Stimulated activated CD4-positive, alpha-beta T cell treated with anti-CD3 and anti-CD28 coated beads, Interleukin-15, amount 100 ng/mL, for 24 hours (primary cell): ENCODE measurements around the gene PDIA4.
A peak's percentile ranks its signal among the peaks of the same experiment; 100 is the strongest.
"Not testable (repeated sequence)": the region's sequence is repeated elsewhere in the genome, so short reads cannot be mapped to it uniquely, and the experiment has no call there.

Experiments used
- DNase-seq: peaks from one replicate; pipeline ENCODE4 v3.0.0-alpha.2; 2020

The PDIA4 gene

DNA sequence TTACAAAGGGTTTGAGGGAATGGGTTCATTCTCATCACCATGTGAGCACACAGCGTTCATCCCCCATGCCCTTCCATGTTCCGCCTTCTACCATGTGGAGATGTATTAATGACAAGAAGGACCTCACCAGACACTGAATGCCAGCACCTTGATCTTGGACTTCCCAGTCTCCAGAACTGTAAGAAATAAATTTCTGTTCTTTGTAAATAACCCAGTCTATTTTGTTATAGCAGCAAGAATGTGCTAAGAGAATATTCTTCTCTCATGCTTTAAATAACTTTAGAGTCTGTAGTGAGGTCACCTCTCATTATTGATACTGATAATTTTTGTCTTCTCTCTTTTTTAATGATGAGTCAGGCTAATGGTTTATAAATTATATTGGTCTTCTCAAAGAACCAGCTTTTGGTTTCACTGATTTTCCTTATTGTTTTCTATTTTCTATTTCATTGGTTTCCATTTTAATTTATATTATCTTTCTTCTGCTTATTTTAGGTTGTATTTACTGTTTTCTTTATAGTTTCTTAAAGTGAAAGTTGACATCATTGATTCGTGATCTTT lies 3.1 kb upstream of the PDIA4 start:
- DNase-seq, result no peak

DNA sequence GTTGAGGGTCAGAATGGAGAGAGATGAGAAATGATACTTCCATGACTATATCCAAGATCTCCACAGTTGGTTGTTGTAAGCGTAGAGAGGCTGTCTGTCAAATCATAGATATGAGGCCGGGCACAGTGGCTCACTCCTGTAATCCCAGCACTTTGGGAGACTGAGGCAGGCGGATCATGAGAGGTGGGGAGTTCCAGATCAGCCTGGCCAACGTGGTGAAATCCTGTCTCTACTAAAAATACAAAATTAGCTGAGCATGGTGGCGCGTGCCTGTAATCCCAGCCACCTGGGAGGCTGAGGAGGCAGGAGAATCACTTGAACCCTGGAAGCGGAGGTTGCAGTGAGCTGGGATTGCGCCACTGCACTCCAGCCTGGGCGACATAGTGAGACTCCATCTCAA lies 2.1 kb upstream of the PDIA4 start:
- not testable (repeated sequence) for DNase-seq

DNA sequence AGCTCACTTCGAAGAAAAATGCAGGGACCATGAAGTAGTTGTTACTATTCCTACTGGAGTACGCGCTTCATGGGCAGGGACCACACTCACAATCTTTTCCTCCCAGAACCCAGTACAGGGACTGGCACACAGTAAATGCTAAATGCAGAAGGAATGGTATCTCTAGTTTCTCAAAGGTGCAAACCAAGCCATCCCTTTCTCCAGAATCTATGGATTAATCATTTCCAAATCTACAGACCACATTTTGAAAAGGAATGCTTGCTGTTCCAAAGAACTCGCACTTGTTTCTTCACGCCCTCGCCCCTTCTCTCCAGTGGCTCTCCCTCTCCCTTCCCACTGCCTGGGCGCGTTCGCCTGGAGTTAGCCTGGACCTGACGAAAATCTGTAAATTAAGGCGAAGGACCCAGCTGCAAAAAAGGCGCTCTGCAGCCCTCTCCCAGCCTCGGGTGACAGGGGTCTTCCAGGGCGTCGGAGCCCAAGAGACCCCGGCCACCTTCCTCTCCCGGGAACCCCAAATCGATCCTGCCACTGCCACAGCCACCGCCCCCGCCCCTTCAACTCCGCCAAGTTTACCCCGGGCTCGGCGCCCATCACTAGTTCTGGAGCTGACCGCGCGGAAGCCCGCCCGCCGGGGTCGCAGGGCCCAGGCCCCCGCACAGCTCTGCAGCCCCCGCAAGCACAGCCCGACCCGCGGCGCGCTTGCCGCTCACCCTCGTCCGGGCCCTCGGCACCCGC lies 527 bp downstream of the PDIA4 start:
- DNase-seq, result no peak

DNA sequence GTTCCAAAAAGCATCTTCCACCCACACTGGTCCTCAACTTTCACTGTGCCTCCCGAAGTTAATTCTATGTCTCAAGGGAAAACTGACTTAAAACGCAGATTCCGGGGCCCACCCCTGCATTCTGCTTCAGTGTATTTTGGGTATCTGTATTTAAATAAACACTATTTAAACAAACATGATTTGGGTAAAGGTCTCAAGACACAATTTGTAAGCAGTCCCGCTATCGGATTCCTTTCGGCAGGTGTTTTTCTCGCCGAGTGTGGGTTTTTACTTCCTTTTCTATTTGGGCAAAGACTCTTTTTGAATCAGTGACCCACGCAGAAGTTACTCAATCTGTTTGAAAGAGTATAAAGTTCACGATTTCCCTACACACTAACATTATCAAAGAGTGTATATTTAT lies 1.2 kb downstream of the PDIA4 start:
- DNase-seq, result no peak

DNA sequence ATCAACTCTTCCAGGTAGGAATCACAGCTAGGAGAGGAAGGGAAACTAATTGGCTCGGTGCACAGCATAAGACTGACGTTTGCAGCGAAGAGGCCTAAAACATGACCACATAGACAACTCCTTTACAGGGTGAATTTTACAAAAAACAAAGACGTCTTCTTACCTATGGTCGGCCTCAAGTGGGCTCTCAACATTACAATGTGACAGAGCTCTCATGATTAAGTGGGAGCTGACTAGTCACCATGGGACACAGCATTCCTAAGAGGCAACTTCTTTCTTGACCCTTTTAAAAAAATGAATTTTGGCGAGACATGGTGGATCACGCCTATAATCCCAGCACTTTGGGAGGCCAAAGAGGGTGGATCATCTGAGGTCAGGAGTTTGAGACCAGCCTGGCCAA lies 4.6 kb downstream of the PDIA4 start:
- no peak for DNase-seq

DNA sequence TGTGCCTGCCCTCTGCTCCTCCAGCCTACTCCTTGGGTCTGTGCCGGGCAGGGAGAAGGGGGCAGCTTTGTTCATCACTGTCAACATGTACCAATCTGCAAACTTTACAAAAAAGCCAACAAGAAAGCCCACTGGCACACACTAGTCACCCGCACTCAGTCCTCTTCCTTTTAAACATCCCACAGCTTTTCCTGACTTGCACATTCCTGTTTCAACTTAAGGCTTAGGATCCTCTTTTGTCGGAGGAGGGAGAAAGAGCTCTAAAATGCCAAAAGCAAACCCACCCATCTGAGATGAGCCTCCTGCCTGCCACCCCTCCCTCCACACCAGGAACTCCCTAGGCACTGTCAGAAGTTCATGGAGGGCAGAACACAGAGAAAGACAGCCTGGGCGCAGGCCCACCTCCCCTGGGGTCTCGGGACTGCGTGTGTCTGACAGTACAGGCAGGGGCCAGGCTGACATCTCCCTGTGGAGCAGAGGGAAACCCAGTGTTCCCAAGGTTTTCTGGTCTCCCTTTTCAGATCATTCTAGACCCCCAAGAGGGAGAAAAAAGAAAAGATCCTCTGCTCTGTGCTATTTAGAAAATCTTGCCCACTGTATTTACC lies 5.4 kb downstream of the PDIA4 start:
- no peak for DNase-seq

DNA sequence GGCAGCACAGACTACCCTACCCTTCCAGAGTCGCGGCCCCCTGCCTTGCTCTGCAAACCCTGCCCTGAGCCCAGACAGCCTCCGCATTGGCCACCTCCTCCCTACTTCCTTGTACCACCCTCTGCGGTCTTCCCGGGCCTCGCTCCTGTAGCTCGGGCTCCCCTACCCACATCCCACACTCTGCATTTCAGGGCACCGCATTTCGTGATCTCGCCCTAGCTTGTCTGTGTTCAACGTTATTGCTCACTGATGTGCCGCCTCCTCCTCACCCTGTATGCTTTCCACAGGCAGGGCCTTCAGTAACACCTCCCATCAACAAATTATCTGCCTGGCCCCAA lies 6.6 kb downstream of the PDIA4 start:
- no peak for DNase-seq

DNA sequence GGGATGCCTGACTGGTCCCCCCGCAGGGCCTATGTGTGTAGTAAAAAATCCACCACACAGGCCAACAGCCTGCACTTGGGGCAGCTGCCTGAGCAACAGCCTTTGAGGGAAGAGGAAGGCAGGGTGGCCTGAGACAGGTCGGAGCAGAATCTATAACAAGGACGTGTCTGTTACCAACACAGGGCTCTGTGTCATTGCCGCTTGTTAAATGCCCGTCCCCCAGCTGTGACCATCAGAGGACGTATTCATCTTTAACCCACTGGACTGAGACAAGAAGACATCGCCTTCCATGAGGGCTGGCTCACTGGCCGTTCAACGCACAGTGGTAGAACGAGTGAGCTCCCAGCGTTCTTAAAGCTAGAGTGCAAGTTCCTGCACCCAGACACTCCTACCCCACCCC lies 7.8 kb downstream of the PDIA4 start:
- DNase-seq, result no peak

DNA sequence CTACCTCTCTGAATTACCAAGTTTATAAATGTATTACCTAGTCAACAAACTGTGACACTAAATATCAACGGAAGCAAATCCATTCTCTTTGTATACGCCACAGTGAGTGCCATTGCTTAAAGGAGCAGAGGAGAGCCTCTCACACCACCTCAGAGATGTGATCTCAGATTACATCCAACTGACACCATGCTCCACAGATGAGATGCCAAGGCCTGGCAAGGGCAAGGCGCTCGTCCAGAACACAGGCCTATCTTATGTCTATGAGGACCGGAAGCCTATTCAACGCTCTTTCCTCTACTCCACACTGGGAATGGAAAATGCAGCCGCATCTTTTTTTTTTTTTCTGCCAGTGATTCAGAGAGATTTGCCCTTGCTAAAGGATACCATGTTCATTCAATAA lies 11.4 kb downstream of the PDIA4 start:
- DNase-seq, result no peak

DNA sequence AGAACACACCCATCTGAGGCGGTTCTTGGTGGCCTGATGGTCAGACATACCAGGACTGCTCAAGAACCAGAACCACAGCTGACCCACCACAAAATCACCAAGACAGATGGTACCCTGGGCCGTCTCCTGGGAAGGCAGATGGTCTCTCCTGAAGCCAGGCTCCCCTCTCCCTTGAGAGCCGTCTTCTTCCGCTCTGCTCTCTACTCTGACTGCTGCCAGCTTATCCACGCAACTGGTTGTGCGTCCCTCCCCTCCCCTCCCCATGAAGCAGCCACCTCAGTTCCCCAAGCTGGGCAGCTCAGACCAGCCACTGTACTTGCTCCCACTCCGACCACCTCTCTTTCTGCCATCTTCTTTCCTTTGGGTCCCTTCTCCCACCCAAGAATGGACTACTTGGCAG lies 14.0 kb downstream of the PDIA4 start:
- no peak for DNase-seq

DNA sequence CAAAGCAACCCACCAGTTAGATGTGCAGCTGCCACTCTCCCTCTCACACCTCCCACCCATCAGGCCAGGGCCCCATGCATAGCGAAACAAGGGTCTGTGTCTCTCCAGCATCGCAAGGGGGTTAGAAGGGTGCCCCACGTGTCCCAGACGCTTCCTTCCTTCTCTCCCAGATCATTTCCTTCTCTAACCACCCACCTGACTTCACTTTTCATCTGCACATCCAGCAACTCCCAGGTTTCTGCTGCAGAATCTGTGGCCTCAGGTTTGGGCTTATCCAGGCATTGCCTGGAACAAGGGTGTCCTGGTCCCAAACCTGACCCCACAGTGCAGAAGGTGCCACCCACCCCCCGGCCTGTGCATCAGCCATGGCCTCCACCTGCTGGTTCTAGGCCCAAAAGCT lies 14.4 kb downstream of the PDIA4 start:
- no peak for DNase-seq

DNA sequence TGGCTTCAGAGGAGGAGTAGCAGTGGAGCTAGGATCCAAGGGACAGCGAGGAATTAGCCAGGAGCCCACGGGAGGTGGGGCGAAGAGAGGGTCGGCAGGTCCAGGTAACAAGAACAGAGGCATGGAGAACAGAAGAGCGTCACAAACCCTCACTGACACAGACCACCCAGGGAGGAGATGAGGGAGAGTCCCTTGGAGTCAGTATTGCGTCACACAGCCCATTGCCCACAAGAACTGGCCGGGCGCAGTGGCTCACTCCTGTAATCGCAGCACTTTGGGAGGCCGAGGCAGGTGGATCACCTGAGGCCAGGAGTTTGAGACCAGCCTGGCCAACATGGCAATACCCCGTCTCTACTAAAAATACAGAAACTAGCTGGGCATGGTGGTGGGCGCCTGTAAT lies 15.6 kb downstream of the PDIA4 start:
- DNase-seq, result not testable (repeated sequence)

DNA sequence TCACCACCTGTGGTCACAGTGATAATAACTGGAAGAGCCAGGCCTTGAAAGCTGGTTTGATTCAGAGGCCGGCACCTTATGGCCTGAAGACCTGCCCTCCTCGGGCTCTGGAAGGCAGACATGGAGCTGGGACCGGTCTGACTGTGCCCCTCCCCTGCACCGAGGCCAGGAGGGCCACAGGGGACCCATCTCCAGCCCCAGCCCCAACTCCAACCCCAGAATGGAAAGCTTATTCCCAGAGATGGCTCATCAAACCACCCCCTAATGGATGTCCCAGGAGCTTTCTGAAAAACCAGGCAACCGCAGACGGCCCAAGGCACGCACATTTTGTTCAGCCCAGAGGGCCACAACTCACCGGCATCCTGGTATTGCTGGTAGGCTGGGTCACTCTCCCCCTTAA lies 16.8 kb downstream of the PDIA4 start:
- no peak for DNase-seq

DNA sequence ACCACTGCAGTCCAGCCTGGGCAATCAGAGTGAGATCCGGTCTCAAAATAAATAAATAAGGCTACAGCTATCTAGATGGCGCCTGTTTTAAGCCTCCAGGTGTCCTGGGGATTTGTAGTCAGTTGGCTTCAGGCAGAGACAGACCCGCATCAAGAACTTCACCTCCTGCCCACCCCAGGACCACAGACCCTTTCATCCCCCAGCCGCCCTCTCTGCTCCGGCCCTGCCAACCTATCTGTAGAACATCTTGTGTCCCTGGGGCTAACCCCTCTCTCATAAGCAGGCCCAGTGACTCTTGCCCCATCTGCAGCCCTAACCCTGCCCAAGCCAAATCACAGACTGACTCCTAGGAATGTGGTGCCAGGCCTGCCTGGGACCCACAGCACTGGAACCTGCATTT lies 17.9 kb downstream of the PDIA4 start:
- no peak for DNase-seq

DNA sequence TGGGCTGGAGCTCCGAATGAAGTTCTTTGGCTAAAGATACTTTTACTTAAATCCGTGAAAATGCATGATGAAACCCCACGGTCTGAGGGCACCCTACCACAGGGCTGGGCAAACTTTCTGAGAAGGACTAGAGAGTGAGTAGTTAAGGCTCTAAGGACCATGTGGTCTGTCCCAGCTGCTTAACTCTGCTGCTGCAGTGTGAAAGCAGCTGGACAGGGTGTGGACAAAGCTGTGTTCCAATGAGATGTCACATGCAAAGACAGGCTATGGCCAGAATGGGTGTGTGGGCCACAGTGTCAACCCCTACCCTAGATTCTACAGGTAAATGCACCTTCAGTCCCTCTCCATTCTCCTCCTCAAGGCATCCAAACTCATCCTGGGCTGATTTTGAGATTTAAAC lies 18.8 kb downstream of the PDIA4 start:
- DNase-seq, result no peak

DNA sequence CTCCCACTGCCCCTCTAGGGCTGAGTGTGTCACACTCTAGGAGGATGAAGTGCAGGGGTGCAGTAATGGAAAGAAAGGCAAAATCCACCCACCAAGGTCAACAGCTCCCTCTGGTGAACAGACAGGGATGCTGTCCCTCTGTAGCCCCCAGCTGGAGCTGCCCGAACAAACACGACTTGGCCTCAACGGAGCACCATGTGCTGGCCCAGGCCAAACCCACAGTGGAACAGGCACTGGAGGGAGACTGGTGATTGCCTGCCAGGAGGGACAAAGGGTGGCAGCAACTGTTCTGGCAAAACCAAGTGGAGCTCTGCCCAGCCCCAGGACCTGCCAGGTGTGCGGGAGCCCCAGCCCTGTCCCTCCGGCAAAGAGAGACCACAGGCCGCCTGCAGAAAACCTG lies 20.7 kb downstream of the PDIA4 start:
- no peak for DNase-seq

DNA sequence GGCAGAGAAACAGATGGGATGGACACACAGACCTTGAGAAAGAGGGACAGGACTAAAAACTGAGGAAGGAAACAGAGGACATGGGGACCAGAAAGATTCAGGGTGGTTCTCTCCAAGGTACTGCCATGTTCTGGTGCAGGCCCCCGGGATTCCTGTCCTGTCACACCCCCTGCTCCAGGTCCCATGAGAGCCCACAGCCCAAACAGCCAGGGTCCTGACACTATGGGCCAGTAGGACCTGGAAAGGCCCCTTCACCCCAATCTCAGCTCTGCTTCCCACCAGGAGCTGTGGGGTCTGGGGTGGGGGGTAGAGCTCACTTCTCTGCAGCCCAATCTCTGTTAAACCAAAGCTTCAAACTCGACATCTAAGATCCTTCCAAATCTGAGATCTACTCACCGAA lies 21.2 kb downstream of the PDIA4 start:
- DNase-seq, result no peak

DNA sequence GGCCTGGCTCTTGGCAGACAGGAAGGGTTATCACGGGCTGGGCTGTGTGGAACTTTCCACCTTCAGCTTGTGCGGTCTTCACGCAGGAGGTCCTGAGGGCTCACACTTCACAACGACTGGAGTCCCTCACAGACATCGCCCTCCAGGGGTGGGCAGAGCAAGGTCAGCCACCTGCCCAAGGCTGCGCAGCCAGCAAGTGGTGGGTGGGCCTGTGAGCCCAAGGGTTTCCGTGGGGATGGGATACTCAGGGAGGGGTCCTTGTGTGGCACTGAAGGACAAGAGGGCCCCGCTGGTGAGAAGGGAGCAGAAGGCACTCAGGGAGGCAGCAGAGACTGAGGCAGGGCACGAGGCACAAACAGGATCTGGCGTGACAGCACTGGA lies 22.0 kb downstream of the PDIA4 start:
- no peak for DNase-seq

DNA sequence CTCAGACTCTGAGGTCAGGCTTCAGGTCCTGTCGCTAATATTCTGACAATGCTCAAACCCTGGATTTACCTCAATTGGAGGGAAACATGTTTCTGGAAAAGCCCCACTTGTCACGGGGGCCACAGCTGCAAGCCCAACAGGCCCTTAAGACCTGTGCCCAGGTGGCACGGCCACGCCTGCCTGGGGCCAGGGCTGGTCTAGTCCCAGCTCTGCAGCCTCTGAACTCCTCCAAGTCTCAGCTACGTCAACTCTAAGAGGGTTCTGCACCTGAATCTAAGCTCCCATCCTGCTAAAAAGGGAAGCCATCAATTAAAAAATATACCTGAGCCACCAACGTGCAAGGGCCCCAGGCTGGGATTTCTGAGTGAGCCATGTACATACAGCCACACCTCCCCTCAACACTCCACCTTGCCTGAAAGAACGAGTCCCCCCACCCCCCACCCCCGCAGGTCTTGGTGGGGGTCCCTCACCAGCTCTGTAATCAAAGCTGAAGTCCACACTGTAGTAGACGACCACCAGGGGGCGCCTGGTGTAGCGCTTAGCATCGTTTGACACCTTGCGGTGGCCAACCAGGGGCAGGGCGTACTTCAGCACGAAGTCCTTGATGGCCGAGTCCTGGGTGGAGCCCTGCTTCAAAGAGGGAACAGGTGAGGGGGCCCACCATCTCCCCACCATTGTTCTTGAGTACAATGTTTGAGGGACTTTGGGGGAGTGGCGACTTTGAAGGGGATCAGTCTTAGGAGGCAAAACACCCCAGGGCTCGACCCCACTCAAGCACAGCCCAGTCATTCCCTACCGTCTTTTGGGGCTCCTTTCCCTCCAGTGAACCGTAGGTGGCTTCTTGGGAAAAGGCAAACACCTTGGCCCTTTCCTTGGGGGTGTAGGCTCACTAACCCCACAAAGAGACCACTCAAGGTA lies 22.6 kb downstream of the PDIA4 start:
- DNase-seq, result peak; percentile 88

DNA sequence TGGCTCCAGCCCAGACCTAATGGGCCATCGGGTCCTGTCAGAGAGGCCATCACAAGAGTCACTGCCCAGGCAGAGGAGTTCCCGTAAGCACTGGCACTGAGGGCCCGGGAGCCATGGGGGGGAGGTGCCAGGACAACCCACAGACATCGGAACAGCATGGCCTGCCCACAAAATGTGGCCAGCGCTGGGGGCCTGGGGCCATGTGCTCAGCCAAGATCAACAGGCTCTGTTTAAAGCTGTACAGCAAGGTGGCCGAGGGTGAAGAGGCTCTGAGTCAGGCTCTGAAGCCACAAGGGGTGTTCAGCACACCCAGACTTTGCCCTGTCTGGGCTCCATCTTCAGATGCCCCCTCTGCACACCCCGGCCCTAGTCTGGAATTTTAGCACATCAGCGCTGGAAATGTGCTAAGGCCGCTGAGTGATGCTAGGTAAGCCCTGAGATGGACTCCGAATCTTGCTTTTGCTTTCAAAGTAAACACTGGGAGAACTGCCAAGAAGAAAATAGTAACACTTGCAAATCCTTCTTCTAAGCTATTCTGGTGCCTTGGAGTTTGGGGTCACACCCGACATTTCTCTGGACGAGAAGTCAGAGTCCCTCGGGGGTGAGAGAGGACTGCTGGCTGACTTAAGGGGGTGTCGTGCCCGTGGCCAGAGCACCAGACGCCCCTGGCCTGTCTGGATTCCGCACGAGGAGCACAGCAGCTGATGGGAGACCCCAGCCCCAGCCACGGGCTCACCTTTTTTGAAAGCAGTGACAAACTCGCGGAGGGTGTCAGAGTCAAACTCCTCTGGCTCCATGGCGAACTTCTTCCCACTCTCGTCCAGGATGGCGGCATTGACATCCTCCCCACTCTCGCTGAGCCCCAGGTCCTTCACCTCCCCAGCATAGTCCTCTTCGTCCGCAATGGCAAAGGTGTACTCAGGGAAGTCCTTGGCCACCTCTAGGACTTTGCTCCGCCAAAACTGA lies 23.6 kb downstream of the PDIA4 start:
- no peak for DNase-seq

DNA sequence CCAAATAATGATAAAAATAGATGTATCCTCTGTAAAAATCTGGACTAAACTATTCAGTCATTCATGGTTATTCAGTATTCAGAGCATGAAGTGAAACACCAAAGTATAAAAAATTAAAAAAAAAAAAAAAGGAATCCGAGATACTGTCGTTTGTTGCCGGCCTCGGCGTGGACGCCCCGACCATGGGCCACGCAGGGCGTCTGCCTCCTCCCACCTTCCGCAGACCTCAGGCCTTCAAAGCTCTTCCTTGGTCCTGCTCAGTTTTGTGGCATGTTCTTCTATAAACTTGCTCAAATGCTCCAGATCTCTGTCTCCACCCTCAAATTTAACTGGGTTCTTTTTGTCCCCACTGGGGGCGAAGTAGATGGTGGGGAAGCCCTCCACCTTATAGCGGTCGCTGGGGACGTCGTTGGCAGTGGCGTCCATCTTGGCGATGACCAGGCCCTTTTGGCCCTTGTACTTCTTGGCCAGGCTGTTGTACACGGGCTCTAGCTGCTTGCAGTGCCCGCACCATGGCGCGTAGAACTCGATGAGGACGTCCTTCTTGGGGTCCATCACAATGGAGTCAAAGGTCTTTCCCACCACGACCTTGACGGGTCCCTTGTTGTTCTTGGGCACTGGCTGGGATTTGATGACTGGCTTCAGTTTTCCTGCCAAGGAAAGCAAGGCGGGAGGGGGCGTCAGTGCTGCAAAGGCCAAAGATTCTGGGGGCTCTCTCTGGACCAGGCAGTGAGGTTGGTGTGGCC lies 24.6 kb downstream of the PDIA4 start:
- DNase-seq, result no peak

DNA sequence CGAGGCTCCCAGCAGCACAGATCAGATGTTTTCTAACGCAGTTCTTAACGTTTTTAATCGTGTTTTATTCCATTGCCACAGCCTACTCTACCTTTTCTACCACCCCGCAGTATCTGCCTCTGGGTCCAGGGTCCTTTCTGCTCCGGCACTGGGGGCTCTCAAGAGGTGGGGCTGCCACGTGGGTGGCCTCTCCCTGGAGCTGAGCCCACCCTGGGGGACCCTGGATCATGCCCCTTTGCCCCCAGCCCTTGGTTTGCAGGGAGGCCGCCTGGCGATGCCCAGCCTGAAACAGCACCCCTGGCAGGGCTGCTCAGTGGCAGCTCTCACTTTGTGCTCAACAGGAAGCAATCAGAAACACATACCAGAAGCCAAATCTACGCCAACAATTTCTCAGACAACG lies 25.3 kb downstream of the PDIA4 start:
- DNase-seq, result no peak
